Measurements from ENCODE around the gene SNAP47. TPM values are rescaled to one million over a fixed set of nuclear protein-coding genes. Genes with fewer than 3 reads are reported as not detected.
A peak's percentile ranks its signal among the peaks of the same experiment; 100 is the strongest.

The SNAP47 gene
- total RNA-seq, 1 experiment from 2014 or later = 39.4 TPM

- Mint-ChIP-seq H3K4me3 (ENCODE audit: low read depth, unreplicated experiment) (no peak overlapping the region), H3K36me3 (ENCODE audit: insufficient read depth, unreplicated experiment) (peaks cover 7% of the 10 kb centered on the region), H3K27ac (ENCODE audit: unreplicated experiment) (peak overlapping the region; percentile 24), H3K4me1 (ENCODE audit: low read depth, unreplicated experiment) (peaks cover 8% of the 10 kb centered on the region), H3K27me3 (ENCODE audit: unreplicated experiment) (no peaks in the 10 kb centered on the region), H3K9me3 (ENCODE audit: low read depth, unreplicated experiment) (no peaks in the 10 kb centered on the region)
- DNase-seq = no peak
- CTCF ChIA-PET = no interaction called here
- BruUV-seq (replicated peaks) = no TSS peak
- TF ChIP-seq CTCF (IDR thresholded peaks at IDR 0.05; ENCODE audit: unreplicated experiment) = no peak
- intact Hi-C loops (cut with micrococcal nuclease; ENCODE audit: unreplicated experiment) = no loop called here
Observed at GRCh38 chr1:227741166-227741870, 6.1 kb downstream of the SNAP47 start.

- Mint-ChIP-seq H3K9me3 (ENCODE audit: low read depth, unreplicated experiment) (no peaks in the 10 kb centered on the region), H3K27me3 (ENCODE audit: unreplicated experiment) (no peaks in the 10 kb centered on the region), H3K4me3 (ENCODE audit: low read depth, unreplicated experiment) (no peak overlapping the region), H3K36me3 (ENCODE audit: insufficient read depth, unreplicated experiment) (no peaks in the 10 kb centered on the region), H3K4me1 (ENCODE audit: low read depth, unreplicated experiment) (no peaks in the 10 kb centered on the region), H3K27ac (ENCODE audit: unreplicated experiment) (no peak overlapping the region)
- BruUV-seq (replicated peaks) = no TSS peak
- intact Hi-C loops (cut with micrococcal nuclease; ENCODE audit: unreplicated experiment) = no loop called here
- no peak for TF ChIP-seq CTCF (IDR thresholded peaks at IDR 0.05; ENCODE audit: unreplicated experiment)
- no peak for DNase-seq
- CTCF ChIA-PET = no interaction called here
Observed at GRCh38 chr1:227742738-227743715, 7.8 kb downstream of the SNAP47 start.

- no peaks in the 10 kb centered on the region for H3K27me3 Mint-ChIP-seq (ENCODE audit: unreplicated experiment)
- no peaks in the 10 kb centered on the region for H3K36me3 Mint-ChIP-seq (ENCODE audit: insufficient read depth, unreplicated experiment)
- H3K4me1 Mint-ChIP-seq (ENCODE audit: low read depth, unreplicated experiment) = no peaks in the 10 kb centered on the region
- no TSS peak for BruUV-seq (replicated peaks)
- CTCF ChIA-PET = interaction anchor here (0.7 kb wide), 1 partner anchor 209 kb away, joined by 6 read pairs; no protein-coding TSS in a partner anchor
- no peak overlapping the region for H3K4me3 Mint-ChIP-seq (ENCODE audit: low read depth, unreplicated experiment)
- intact Hi-C loops (cut with micrococcal nuclease; ENCODE audit: unreplicated experiment) = no loop called here
- no peak overlapping the region for H3K27ac Mint-ChIP-seq (ENCODE audit: unreplicated experiment)
- no peaks in the 10 kb centered on the region for H3K9me3 Mint-ChIP-seq (ENCODE audit: low read depth, unreplicated experiment)
- no peak for DNase-seq
- no peak for TF ChIP-seq CTCF (IDR thresholded peaks at IDR 0.05; ENCODE audit: unreplicated experiment)
Observed at GRCh38 chr1:227744668-227745067, 9.4 kb downstream of the SNAP47 start.

GRCh38 chr1:227745568-227746265 is 10.5 kb downstream of the SNAP47 start:
- no peak overlapping the region for H3K27ac Mint-ChIP-seq (ENCODE audit: unreplicated experiment)
- DNase-seq = no peak
- no TSS peak for BruUV-seq (replicated peaks)

More at GRCh38 chr1:227745568-227746265, 10.5 kb downstream of the SNAP47 start:
- Mint-ChIP-seq H3K4me1 (ENCODE audit: low read depth, unreplicated experiment) (no peaks in the 10 kb centered on the region), H3K9me3 (ENCODE audit: low read depth, unreplicated experiment) (no peaks in the 10 kb centered on the region), H3K27me3 (ENCODE audit: unreplicated experiment) (no peaks in the 10 kb centered on the region), H3K36me3 (ENCODE audit: insufficient read depth, unreplicated experiment) (no peaks in the 10 kb centered on the region), H3K4me3 (ENCODE audit: low read depth, unreplicated experiment) (no peak overlapping the region)
- CTCF ChIA-PET = no interaction called here
- TF ChIP-seq CTCF (IDR thresholded peaks at IDR 0.05; ENCODE audit: unreplicated experiment) = no peak
- intact Hi-C loops (cut with micrococcal nuclease; ENCODE audit: unreplicated experiment) = no loop called here

All from Calu3 (cell line).